ENCODE measurements around the gene MBD3L5.

The MBD3L5 gene

GRCh38 chr19:7067716-7068115 lies 37.3 kb downstream of the MBD3L5 start:
- H3K9ac ChIP-seq: no peak overlapping the region
- peaks cover 0 to 17% (median 0%) of the 10 kb centered on the region in 11 experiments; a peak in 5 of 22 replicates for H4K20me1 ChIP-seq
- H3K36me3 ChIP-seq: peaks cover 21 to 23% (median 23%) of the 10 kb centered on the region in 11 experiments
- no peaks in the 10 kb centered on the region for H3K27me3 ChIP-seq
- no peak overlapping the region for H3K4me3 ChIP-seq
- H3K27ac ChIP-seq: no peak overlapping the region
- H3K4me2 ChIP-seq: no peak overlapping the region
- H3K9me3 ChIP-seq (replicated peaks in 1 of 11): peaks cover 0 to 10% (median 0%) of the 10 kb centered on the region in 11 experiments; a peak in 3 of 22 replicates
- H3K4me1 ChIP-seq: peaks cover 9 to 19% (median 13%) of the 10 kb centered on the region in 10 experiments
- TF ChIP-seq Cebpa-rat (IDR thresholded peaks at IDR 0.05): no peak

GRCh38 chr19:7068599-7068998 lies 38.2 kb downstream of the MBD3L5 start:
- TF ChIP-seq Cebpa-rat (IDR thresholded peaks at IDR 0.05): no peak
- Histone ChIP-seq H3K4me1 (peaks cover 9 to 19% (median 13%) of the 10 kb centered on the region in 10 experiments), H3K27ac (peak overlapping the region in 2 of 11 experiments; percentile 10 to 36; a peak in 1 of 22 replicates), H3K4me3 (peak overlapping the region in 7 of 10 experiments; percentile 6 to 95 (median 91); a peak in 8 of 20 replicates), H3K4me2 (peak overlapping the region in 10 of 11 experiments; percentile 20 to 67 (median 34); a peak in 12 of 22 replicates), H4K20me1 (peaks cover 0 to 18% (median 0%) of the 10 kb centered on the region in 11 experiments; a peak in 5 of 22 replicates), H3K9me3 (replicated peaks in 1 of 11) (peaks cover 0 to 11% (median 0%) of the 10 kb centered on the region in 11 experiments; a peak in 4 of 22 replicates), H3K27me3 (no peaks in the 10 kb centered on the region), H3K9ac (no peak overlapping the region), H3K36me3 (peaks cover 30 to 32% (median 31%) of the 10 kb centered on the region in 11 experiments)

- peak within 1 kb of the TSS; percentile 82 to 98 (median 91) for H3K4me2 ChIP-seq
- H3K27ac ChIP-seq: peak within 1 kb of the TSS; percentile 80 to 93 (median 89)
- H3K36me3 ChIP-seq: peaks cover 37 to 39% (median 38%) of the 10 kb centered on the region in 11 experiments
- peaks cover 0 to 18% (median 0%) of the 10 kb centered on the region in 11 experiments; a peak in 5 of 22 replicates for H4K20me1 ChIP-seq
- H3K4me3 ChIP-seq: peak within 1 kb of the TSS; percentile 79 to 95 (median 90)
- H3K4me1 ChIP-seq: peaks cover 9 to 19% (median 13%) of the 10 kb centered on the region in 10 experiments
- H3K9ac ChIP-seq: peak within 1 kb of the TSS; percentile 80 to 94 (median 90)
- TF ChIP-seq Cebpa-rat (IDR thresholded peaks at IDR 0.05): no peak
- H3K27me3 ChIP-seq: no peaks in the 10 kb centered on the region
- peaks cover 0 to 17% (median 0%) of the 10 kb centered on the region in 11 experiments; a peak in 4 of 22 replicates for H3K9me3 ChIP-seq (replicated peaks in 1 of 11)
These were observed 38.9 kb downstream of the MBD3L5 start, which contains the start of gene ZNF557 for GRCh38 chr19:7069042-7069903. TSS of gene ZNF557 (plus strand) at chr19:7069703. CDS start at chr19:7075075, 5,372 bp downstream.

GRCh38 chr19:7069904-7070226 lies 39.5 kb downstream of the MBD3L5 start:
- H3K4me3 ChIP-seq: peak overlapping the region; percentile 79 to 95 (median 90)
- no peak for TF ChIP-seq Cebpa-rat (IDR thresholded peaks at IDR 0.05)
- H3K27ac ChIP-seq: peak overlapping the region; percentile 80 to 93 (median 89)
- peaks cover 0 to 23% (median 3%) of the 10 kb centered on the region in 11 experiments; a peak in 13 of 22 replicates for H3K9me3 ChIP-seq (replicated peaks in 1 of 11)
- H3K4me1 ChIP-seq: peaks cover 9 to 19% (median 13%) of the 10 kb centered on the region in 10 experiments
- peaks cover 43 to 45% (median 44%) of the 10 kb centered on the region in 11 experiments for H3K36me3 ChIP-seq
- H3K4me2 ChIP-seq: peak overlapping the region; percentile 82 to 98 (median 91)
- peak overlapping the region; percentile 80 to 94 (median 90) for H3K9ac ChIP-seq
- no peaks in the 10 kb centered on the region for H3K27me3 ChIP-seq
- peaks cover 0 to 18% (median 0%) of the 10 kb centered on the region in 11 experiments; a peak in 5 of 22 replicates for H4K20me1 ChIP-seq

- Histone ChIP-seq H3K4me3 (no peak overlapping the region), H3K4me1 (peaks cover 9 to 19% (median 13%) of the 10 kb centered on the region in 10 experiments), H3K9me3 (replicated peaks in 1 of 11) (peaks cover 25 to 50% (median 29%) of the 10 kb centered on the region in 11 experiments), H3K4me2 (no peak overlapping the region), H3K36me3 (peaks cover 70 to 71% (median 71%) of the 10 kb centered on the region in 11 experiments), H3K27ac (no peak overlapping the region), H3K9ac (no peak overlapping the region), H4K20me1 (peaks cover 0 to 18% (median 0%) of the 10 kb centered on the region in 11 experiments; a peak in 5 of 22 replicates), H3K27me3 (no peaks in the 10 kb centered on the region)
- TF ChIP-seq Cebpa-rat (IDR thresholded peaks at IDR 0.05): no peak
These were observed 42.2 kb downstream of the MBD3L5 start for GRCh38 chr19:7072541-7072940.

- H3K27me3 ChIP-seq: no peaks in the 10 kb centered on the region
- TF ChIP-seq Cebpa-rat (IDR thresholded peaks at IDR 0.05): no peak
- H3K4me3 ChIP-seq: no peak overlapping the region
- H3K4me2 ChIP-seq: no peak overlapping the region
- no peak overlapping the region for H3K9ac ChIP-seq
- H3K36me3 ChIP-seq: peaks cover 92 to 94% (median 93%) of the 10 kb centered on the region in 11 experiments
- no peak overlapping the region for H3K27ac ChIP-seq
- H4K20me1 ChIP-seq: peaks cover 0 to 17% (median 0%) of the 10 kb centered on the region in 11 experiments; a peak in 5 of 22 replicates
- H3K9me3 ChIP-seq (replicated peaks in 1 of 11): peaks cover 48 to 73% (median 51%) of the 10 kb centered on the region in 11 experiments
- peaks cover 9 to 15% (median 10%) of the 10 kb centered on the region in 10 experiments for H3K4me1 ChIP-seq
These were observed 44.4 kb downstream of the MBD3L5 start for GRCh38 chr19:7074705-7075282.

GRCh38 chr19:7076151-7076550 lies 45.8 kb downstream of the MBD3L5 start:
- Histone ChIP-seq H3K4me1 (peaks cover 0 to 4% (median 0%) of the 10 kb centered on the region in 10 experiments; a peak in 6 of 20 replicates), H3K4me3 (peak overlapping the region in 2 of 10 experiments; percentile 10 to 28; a peak in 1 of 20 replicates), H4K20me1 (peaks cover 0 to 7% (median 0%) of the 10 kb centered on the region in 11 experiments; a peak in 2 of 22 replicates), H3K27me3 (no peaks in the 10 kb centered on the region), H3K9me3 (replicated peaks in 1 of 11) (peaks cover 61 to 86% (median 65%) of the 10 kb centered on the region in 11 experiments), H3K4me2 (no peak overlapping the region), H3K36me3 (peaks cover 99 to 100% (median 100%) of the 10 kb centered on the region in 11 experiments), H3K27ac (no peak overlapping the region), H3K9ac (no peak overlapping the region)
- TF ChIP-seq Cebpa-rat (IDR thresholded peaks at IDR 0.05): no peak

- Histone ChIP-seq H3K4me3 (peak overlapping the region in 8 of 10 experiments; percentile 5 to 40 (median 24); a peak in 10 of 20 replicates), H3K4me1 (no peaks in the 10 kb centered on the region), H3K27ac (no peak overlapping the region), H3K4me2 (no peak overlapping the region), H3K9ac (no peak overlapping the region), H3K27me3 (peaks cover 0 to 2% (median 0%) of the 10 kb centered on the region in 11 experiments; a peak in 1 of 22 replicates), H3K36me3 (peaks cover 100% of the 10 kb centered on the region in 11 experiments), H3K9me3 (replicated peaks in 1 of 11) (peaks cover 80 to 98% (median 83%) of the 10 kb centered on the region in 11 experiments), H4K20me1 (no peaks in the 10 kb centered on the region)
- TF ChIP-seq Cebpa-rat (IDR thresholded peaks at IDR 0.05): no peak
These were observed 47.6 kb downstream of the MBD3L5 start for GRCh38 chr19:7078008-7078407.
